HepG2 (cell line): ENCODE results near the gene ABHD6. TPM values are rescaled to one million over a fixed set of nuclear protein-coding genes. Genes with fewer than 3 reads are reported as not detected.

Experiments
- ATAC-seq: fragments of 200-7000 bp; cut with Tn5 transposase; 3 replicates; pipeline ENCODE4 v1.9.1; 2020; ENCODE audit warnings: mild to moderate bottlenecking, moderate library complexity
- BruUV-seq: library from RNA; stranded (reverse); fragments of 400-500 nt; replicated peaks from 2 replicates; lab custom pipeline; 2021; lab: Mats Ljungman, UMichigan
- CTCF ChIA-PET: fragments of 300-600 bp; formaldehyde crosslinking; extraction: SDS; loops from one replicate; lab custom pipeline; 2021; ENCODE audit warnings: low total read pairs, inconsistent platforms, low intra/inter-chr PET ratio; lab: Yijun Ruan, JAX
- POLR2A ChIA-PET: fragments of 350-600 bp; sonication (Branson Sonifier 250); formaldehyde crosslinking; loops from one replicate; lab custom pipeline; 2020; ENCODE audit warnings: antibody characterized with exemption, inconsistent platforms; lab: Yijun Ruan, JAX
- DNase-seq: peaks from one replicate; pipeline ENCODE4 v3.0.0-alpha.2; 2015; ENCODE audit warnings: low spot score
- FAIRE-seq: peaks from 3 replicates; lab custom pipeline; 2011; peaks lifted over from hg19 to GRCh38; lab: Jason Lieb, UNC
- H2AFZ ChIP-seq: one replicate; pipeline ENCODE4 v1.6.1; 2011; ENCODE audit warnings: low read length, inconsistent platforms
- H3K27ac ChIP-seq: fragments of 300-600 bp; 3 replicates; pipeline ENCODE4 v1.8.0; 2011; ENCODE audit warnings: mixed run types, mild to moderate bottlenecking, mixed read lengths, low read length, inconsistent platforms; ENCODE audit not compliant: insufficient read depth; ENCODE audit errors: extremely low read length
- H3K27me3 ChIP-seq, 2 experiments: fragments of 200-600 bp in 1 of 2; 2 replicates in 1 of 2; 3 replicates in 1 of 2; pipeline versions ENCODE4 v1.6.0 to v1.8.0; 2011; ENCODE audit warnings: low read length in 2 of 2, mild to moderate bottlenecking in 2 of 2, moderate library complexity in 2 of 2, inconsistent platforms in 1 of 2; ENCODE audit not compliant: insufficient read depth in 2 of 2, control insufficient read depth in 1 of 2
- H3K36me3 ChIP-seq, 2 experiments: fragments of 200-600 bp in 1 of 2; replicated peaks in 1 of 2; 2 replicates in 1 of 2; 3 replicates in 1 of 2; pipeline versions ENCODE4 v1.5.1 to v1.8.0; 2011; ENCODE audit warnings: low read length in 2 of 2, inconsistent platforms in 1 of 2; ENCODE audit not compliant: insufficient read depth in 2 of 2, control insufficient read depth in 1 of 2
- H3K4me1 ChIP-seq: 2 replicates; pipeline ENCODE4 v1.5.1; 2012; ENCODE audit warnings: low read length, inconsistent platforms; ENCODE audit not compliant: insufficient read depth
- H3K4me2 ChIP-seq: 2 replicates; pipeline ENCODE4 v1.6.0; 2011; ENCODE audit warnings: low read depth, low read length, inconsistent platforms
- H3K4me3 ChIP-seq, 3 experiments: fragments of 200-600 bp in 1 of 3; sonication (generic), shearing (Covaris generic) in 1 of 3; replicated peaks in 1 of 3; 2 replicates each; pipeline ENCODE4 v1.5.1; 2011 to 2016; ENCODE audit warnings: low read length in 3 of 3, inconsistent platforms in 2 of 3, low read depth in 2 of 3, mild to moderate bottlenecking in 2 of 3, control low read depth in 1 of 3, mixed read lengths in 1 of 3; ENCODE audit not compliant: insufficient read depth in 1 of 3
- H3K79me2 ChIP-seq: one replicate; pipeline ENCODE4 v1.6.1; 2011; ENCODE audit warnings: low read length, inconsistent platforms; ENCODE audit not compliant: insufficient read depth
- H3K9ac ChIP-seq: 2 replicates; pipeline ENCODE4 v1.6.0; 2011; ENCODE audit warnings: mild to moderate bottlenecking, low read depth, low read length, inconsistent platforms; ENCODE audit not compliant: insufficient read depth
- H3K9me3 ChIP-seq: 2 replicates; pipeline ENCODE4 v1.5.1; 2012; ENCODE audit warnings: mild to moderate bottlenecking, low read length
- H4K20me1 ChIP-seq: 2 replicates; pipeline ENCODE4 v1.6.0; 2011; ENCODE audit warnings: inconsistent platforms, mild to moderate bottlenecking, low read length, moderate library complexity; ENCODE audit not compliant: insufficient read depth
- AHR ChIP-seq: IDR thresholded peaks from 2 replicates; pipeline ENCODE4 v1.6.1; 2018; ENCODE audit warnings: missing genetic modification reagents, missing compliant biosample characterization
- BRF2 ChIP-seq: sonication (generic); formaldehyde crosslinking; IDR thresholded peaks from 2 replicates; pipeline ENCODE4 v1.8.1; 2022; ENCODE audit warnings: mild to moderate bottlenecking, missing genetic modification reagents
- CENPT ChIP-seq: sonication (generic); formaldehyde crosslinking; IDR thresholded peaks from 2 replicates; pipeline ENCODE4 v1.8.0; 2022; ENCODE audit warnings: low read depth, mild to moderate bottlenecking, moderate library complexity, missing genetic modification reagents
- CHCHD3 ChIP-seq: sonication (generic); formaldehyde crosslinking; IDR thresholded peaks from 2 replicates; pipeline ENCODE4 v1.8.0; 2022; ENCODE audit warnings: mild to moderate bottlenecking, missing genetic modification reagents, moderate library complexity
- CHD4 ChIP-seq: fragments of 200-600 bp; sonication (generic); IDR thresholded peaks from 2 replicates; pipeline ENCODE4 v1.7.0; 2017; ENCODE audit warnings: mild to moderate bottlenecking, low read length, borderline replicate concordance
- MTF1 ChIP-seq: sonication (generic); formaldehyde crosslinking; IDR thresholded peaks from 2 replicates; pipeline ENCODE4 v1.5.0; 2020; ENCODE audit warnings: missing genetic modification reagents
- PBX3 ChIP-seq: sonication (generic); formaldehyde crosslinking; IDR thresholded peaks from 2 replicates; pipeline ENCODE4 v1.8.1; 2023; ENCODE audit warnings: missing genetic modification reagents, inconsistent platforms, borderline replicate concordance
- ZNF350 ChIP-seq: sonication (generic); formaldehyde crosslinking; IDR thresholded peaks from 2 replicates; pipeline ENCODE4 v1.4.0; 2020; ENCODE audit warnings: mild to moderate bottlenecking, low read depth, missing genetic modification reagents, borderline replicate concordance
- ZNF609 ChIP-seq: sonication (generic); formaldehyde crosslinking; IDR thresholded peaks from 2 replicates; pipeline ENCODE4 v1.4.0; 2020; ENCODE audit warnings: mild to moderate bottlenecking, missing genetic modification reagents, borderline replicate concordance
- ZNF646 ChIP-seq: sonication (generic); formaldehyde crosslinking; IDR thresholded peaks from 2 replicates; pipeline ENCODE4 v1.9.0; 2021; ENCODE audit warnings: mild to moderate bottlenecking, missing genetic modification reagents
- ZNF768 ChIP-seq: sonication (generic); formaldehyde crosslinking; IDR thresholded peaks from 2 replicates; pipeline ENCODE4 v1.4.0; 2020; ENCODE audit warnings: missing genetic modification reagents
- WGBS: methylation state at CpG from one replicate; pipeline ENCODE4 v1.1.6; 2017; ENCODE audit warnings: low lambda C conversion rate; 5-methylcytosine and 5-hydroxymethylcytosine counted together
- in situ Hi-C: cut with HindIII; loops from 2 replicates; pipeline ENCODE4 v1.10.0; 2017; ENCODE audit warnings: low pct_unique_long_range_greater_than_20kb; ENCODE audit not compliant: extremely low pct_ligation_motif_present
- intact Hi-C: fragments of 100-400 bp; cut with micrococcal nuclease; formaldehyde crosslinking; loops from one replicate; pipeline ENCODE4 v1.10.0; 2022; ENCODE audit not compliant: unreplicated experiment
- polyA plus RNA-seq, 8 experiments: library from polyadenylated mRNA; depleted of rRNA in 3 of 8; stranded (reverse) in 7 of 8; unstranded in 1 of 8; fragments of >200 nt; fragmentation: Illumina TruSeq in 4 of 8; extraction: Trizol in 4 of 8; gene quantifications; 2 replicates each; pipeline versions ENCODE4 v1.2.1 to v1.2.3, GENCODE V29; 2011 to 2016; ENCODE audit warnings: low read depth in 4 of 8, missing spikeins in 1 of 8, mixed read lengths in 1 of 8; ENCODE audit not compliant: insufficient read depth in 1 of 8
- total RNA-seq, 5 experiments: library from RNA; depleted of rRNA; stranded (reverse); fragments of >200 nt; fragmentation: Illumina TruSeq; extraction: Trizol; gene quantifications; 2 replicates each; pipeline ENCODE4 v1.2.3, GENCODE V29; 2016; ENCODE audit warnings: low read depth in 1 of 5

ABHD6 gene
- total and polyA plus RNA-seq, 2 of the 13 experiments (the other 11 are each of a cell fraction or from before 2014, with no cell fraction given) = 9.0 to 17.2 TPM

- Histone ChIP-seq H2AFZ (no peak overlapping the region), H4K20me1 (no peaks in the 10 kb centered on the region), H3K4me1 (no peaks in the 10 kb centered on the region), H3K27me3 (no peaks in the 10 kb centered on the region), H3K9ac (no peak overlapping the region), H3K27ac (no peak overlapping the region), H3K4me3 (no peak overlapping the region), H3K79me2 (no peaks in the 10 kb centered on the region), H3K4me2 (no peak overlapping the region), H3K36me3 (peaks cover 5 to 16% of the 10 kb centered on the region in 2 experiments), H3K9me3 (no peaks in the 10 kb centered on the region)
- CTCF ChIA-PET = no interaction called here
- in situ Hi-C loops = no loop called here
- no peak for FAIRE-seq
- DNase-seq = no peak
- intact Hi-C loops = no loop called here
- POLR2A ChIA-PET = no interaction called here
- no TSS peak for BruUV-seq
- ATAC-seq = no peak
- 96% methylated on average over 3 of the region's 6 CpGs for WGBS
- TF ChIP-seq CHD4 = no peak
- no peak for TF ChIP-seq ZNF646 (CRISPR knock-in tag)
- no peak for TF ChIP-seq CHCHD3 (CRISPR knock-in tag)
- no peak for TF ChIP-seq ZNF350 (CRISPR knock-in tag)
- TF ChIP-seq BRF2 (CRISPR knock-in tag) = no peak
- TF ChIP-seq AHR (CRISPR knock-in tag) = no peak
- no peak for TF ChIP-seq PBX3
- no peak for TF ChIP-seq CENPT (CRISPR knock-in tag)
- no peak for TF ChIP-seq ZNF768
- no peak for TF ChIP-seq MTF1 (CRISPR knock-in tag)
- TF ChIP-seq ZNF609 (CRISPR knock-in tag) = no peak
These were observed 23.1 kb downstream of the ABHD6 start for GRCh38 chr3:58260733-58261132.
